HuH-7.5 (cell line): ENCODE measurements around the gene FCHSD2.
A peak's percentile ranks its signal among the peaks of the same experiment; 100 is the strongest.
"Not testable (repeated sequence)": the region's sequence is repeated elsewhere in the genome, so short reads cannot be mapped to it uniquely, and the experiment has no call there.

Experiments
- DNase-seq: peaks from one replicate; pipeline ENCODE4 v3.0.0; 2011; ENCODE audit warnings: low spot score

Gene FCHSD2

DNA sequence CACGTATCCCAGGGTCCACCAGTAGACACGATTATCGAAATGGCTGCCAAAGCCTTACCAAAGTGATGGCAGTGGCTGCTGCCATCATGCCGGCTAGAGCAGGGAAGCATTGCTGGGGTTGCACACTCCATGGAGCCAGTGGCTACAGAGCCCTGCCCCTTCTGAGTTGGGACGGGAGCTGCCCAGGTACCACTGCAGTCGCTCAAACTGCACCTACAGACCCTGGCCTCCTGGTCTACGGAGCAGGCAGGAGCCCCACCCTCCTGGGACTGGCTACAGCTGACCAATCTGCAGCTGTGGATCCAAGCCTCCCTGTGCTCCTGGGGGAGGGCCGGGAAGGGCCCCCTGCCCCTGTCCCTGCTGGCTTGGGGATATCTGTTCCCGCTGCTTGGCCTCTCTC, 216.5 kb downstream of the FCHSD2 start:
- no peak for DNase-seq

DNA sequence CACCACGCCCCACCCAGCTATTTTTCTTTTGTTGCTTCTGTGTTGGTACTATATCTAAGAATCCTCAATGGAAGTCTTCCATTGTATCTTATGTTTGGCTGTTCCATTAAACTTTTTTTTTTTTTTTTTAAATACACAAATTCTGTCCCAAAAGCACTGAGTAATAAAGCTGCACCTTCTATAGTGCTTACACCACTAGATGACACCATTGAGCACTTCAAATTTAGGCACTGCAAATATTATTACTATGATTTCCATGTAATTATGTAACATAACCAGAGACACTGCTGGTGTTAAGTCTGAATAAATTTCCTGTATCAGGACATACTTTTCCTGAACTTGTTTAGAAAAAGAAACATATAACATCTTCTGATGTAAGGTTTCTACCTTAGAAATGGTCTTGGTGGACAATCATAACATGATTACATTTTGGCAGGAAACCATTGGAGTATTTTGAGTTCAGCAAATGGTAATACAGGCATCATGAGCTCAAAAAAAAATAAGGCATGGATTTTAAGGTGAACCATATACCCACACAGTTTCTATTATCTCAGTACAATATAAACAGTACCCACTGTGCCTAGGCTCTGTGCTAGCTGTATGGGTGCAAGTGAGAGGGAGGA, 217.4 kb downstream of the FCHSD2 start:
- peak; percentile 14 for DNase-seq

DNA sequence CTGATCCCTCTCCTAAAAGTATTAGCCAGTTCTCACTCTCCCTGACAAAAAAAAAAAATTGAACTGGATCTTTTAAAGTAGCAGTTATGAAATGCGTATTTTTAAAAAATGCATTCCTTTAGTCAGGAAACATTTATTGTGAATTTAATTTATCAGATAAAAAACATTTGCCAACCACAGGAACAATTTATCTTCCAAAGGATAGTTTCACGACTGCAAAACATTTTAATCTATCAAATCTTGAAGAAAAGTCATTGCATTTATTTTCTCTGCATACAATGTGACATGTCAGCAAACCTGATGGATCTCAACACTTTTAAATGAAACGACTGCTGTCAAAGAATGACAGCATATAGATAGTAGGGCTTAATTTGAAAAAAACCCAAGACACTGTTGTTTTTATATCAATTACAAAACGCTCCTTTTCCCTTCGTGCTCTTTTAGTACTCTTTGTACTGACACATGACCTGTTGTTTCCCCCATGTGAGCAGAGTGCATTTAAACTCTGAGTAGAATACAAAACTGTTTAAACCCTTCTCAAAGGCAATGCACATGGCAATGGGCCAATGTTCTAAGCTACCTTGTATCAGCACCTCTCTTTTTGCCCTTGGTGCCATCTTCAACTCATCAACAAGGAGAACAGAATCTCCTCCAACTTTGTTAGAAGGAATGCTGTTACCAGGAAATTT, 220.9 kb downstream of the FCHSD2 start:
- no peak for DNase-seq

DNA sequence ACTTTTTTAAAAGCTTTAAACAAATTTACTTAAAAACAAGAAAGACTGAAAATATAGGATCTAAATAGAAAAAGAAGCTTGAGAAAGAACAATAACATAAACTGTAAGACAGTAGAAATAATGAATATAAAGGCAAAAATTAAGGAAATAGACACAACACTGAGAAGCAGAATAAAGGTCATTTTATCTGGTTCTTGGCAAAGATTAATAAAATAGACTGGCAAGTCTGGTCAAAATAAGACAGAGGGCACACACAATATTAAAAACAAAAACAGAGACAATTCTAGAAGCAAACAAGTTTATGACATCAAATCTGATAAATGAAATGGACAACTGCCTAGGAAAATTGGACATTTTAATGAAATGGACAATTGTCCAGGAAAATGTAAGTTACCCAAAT, 222.1 kb downstream of the FCHSD2 start:
- no peak for DNase-seq

DNA sequence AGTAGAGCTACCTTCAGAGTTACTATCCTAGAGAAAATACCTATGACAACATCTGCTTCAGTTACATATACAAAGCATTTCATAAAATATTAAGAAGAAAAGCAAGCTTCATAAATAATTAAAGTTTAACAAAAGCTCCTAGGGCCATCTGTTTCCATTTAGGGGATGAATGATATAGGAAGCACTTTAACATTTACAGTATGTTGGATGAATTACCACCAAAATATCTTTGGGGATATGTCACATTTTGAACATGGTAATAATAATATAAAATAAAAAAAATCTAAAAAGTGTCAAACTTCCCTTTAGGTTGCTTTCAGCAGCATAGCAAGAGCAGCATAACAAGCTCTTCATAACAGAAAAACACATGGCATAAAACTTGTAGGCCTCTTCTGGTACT, 223.3 kb downstream of the FCHSD2 start:
- no peak for DNase-seq

DNA sequence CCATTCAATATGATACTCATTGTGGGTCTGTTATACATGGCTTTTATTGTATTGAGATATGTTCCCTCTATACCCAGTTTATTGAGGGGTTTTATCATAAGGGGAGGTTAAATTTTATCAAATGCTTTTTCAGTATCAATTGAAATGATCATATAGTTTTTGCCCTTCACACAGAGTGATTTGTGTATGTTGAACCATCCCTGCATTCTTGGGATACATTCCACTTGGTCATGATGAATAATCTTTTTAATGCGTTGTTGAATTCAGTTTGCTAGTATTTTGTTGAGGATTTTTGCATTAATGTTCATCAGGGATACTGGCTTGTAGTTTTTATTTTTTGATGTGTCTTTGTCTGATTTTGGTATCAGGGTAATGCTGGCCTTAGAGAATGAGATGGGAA, 229.9 kb downstream of the FCHSD2 start:
- DNase-seq, result no peak

DNA sequence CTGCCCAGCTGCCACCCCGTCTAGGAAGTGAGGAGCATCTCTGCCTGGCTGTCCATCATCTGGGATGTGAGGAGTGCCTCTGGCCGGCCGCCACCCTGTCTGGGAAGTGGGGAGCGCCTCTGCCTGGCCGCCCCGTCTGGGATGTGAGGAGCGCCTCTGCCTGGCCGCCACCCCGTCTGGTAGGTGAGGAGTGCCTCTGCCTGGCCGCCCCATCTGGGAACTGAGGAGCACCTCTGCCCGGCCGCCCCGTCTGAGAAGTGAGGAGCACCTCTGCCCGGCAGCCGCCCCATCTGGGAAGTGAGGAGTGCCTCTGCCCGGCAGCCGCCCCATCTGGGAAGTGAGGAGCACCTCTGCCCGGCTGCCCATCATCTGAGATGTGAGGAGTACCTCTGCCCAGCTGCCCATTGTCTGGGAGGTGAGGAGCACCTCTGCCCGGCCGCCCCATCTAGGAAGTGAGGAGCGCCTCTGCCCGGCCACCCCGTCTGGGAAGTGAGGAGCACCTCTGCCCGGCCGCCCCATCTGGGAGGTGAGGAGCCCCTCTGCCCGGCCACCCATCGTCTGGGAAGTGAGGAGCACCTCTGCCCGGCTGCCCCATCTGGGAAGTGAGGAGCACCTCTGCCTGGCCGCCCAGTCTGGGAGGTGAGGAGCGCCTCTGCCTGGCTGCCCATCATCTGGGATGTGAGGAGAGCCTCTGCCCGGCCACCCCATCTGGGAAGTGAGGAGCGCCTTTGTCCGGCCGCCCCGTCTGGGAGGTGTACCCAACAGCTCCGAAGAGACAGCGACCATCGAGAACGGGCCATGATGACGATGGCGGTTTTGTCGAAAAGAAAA, 232.3 kb downstream of the FCHSD2 start:
- DNase-seq, result not testable (repeated sequence)

DNA sequence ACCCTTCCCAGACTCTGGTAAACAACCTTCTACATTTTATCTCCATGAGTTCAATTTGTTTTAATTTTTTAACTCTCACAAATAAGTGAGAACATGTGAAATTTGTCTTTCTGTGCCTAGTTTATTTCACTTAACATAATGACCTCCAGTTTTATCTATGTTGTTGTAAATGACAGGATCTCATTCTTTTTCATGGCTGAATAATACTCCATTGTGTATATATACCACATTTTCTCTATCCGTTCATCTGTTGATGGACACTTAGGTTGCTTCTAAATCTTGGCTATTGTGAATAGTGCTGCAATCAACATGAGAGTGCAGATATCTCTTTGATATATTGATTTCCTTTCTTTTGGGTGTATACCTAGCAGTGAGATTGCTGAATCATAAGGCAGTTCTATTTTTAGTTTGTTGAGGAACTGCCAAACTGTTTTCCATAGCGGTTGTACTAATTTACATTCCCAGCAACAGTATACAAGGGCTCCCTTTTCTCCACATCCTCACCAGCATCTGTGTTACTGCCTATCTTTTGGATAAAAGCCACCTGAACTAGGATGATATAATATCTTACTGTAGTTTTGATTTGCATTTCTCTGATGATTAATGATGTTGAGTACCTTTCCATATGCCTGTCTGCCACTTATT, 234.0 kb downstream of the FCHSD2 start:
- no peak for DNase-seq

DNA sequence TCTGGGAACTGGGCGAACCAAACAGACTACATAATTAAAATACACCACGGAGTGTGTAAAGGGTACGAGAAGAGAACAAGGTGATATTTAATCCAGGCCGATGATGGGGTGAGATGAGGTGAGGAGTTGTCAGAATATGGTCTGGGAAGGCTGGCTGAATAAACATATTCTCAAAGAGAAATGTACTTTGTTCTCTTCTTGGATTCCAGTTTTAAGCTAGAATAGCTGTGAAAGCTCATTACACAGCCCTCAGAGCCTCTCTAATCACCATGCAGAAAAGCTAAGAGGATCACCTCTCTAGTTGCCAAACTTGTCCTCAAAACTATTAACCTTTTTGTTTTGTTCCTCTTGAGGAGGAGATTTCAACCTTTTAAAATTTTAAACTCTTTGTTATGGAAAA, 238.1 kb downstream of the FCHSD2 start:
- DNase-seq, result no peak

DNA sequence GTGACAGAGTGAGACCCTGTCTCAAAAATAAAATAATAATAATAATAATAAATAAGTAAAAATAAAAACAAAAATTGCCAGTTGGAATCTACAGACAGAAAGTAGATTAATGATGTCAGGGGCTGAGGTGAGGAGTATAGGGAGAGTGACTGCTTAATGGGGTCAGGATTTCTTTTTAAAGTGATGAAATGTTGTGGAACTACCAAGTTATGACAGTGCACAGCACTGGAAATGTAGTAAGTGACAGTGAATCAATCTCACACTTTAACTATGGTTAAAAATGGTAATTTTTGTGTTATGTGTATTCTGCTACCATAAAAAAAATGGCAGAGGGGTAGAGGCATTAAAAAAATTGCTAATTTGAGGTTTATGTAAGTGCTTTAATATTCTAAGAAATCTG, 240.7 kb downstream of the FCHSD2 start:
- no peak for DNase-seq

DNA sequence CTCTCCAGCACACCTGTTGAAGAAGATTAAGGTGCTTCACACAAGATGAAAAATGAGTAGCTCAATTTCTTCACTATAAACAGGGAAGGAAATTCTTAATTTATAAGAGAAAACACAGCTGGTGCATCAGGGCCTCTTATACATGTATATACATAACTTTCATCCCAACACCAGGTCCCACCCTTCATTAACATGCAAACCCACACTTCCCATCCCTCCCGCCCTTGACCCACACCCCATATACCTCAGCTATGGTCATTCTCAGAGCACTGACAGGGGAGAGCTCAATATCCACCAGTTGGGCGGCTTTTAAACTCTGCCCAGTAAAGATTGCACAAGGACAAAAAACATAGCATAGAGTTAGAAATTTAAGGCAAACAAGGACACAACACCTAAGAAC, 242.1 kb downstream of the FCHSD2 start:
- no peak for DNase-seq

DNA sequence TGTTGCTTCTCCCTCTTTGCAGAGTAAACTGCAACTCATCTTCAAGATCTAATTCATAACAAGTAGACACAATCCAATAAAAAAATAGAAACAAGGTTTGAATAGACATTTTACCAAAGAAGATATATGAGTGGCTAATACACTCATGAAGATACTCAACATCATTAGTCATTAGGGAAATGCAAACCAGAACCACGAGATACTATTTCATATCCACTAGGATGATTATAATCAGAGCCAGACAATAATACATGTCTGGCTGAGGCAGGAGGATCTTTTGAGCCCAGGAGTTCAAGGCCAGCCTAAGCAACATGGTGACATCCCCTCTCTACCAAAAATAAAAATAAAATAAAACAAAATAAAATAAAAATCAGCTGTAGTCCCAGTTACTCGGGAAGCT, 242.9 kb downstream of the FCHSD2 start:
- DNase-seq, result no peak

DNA sequence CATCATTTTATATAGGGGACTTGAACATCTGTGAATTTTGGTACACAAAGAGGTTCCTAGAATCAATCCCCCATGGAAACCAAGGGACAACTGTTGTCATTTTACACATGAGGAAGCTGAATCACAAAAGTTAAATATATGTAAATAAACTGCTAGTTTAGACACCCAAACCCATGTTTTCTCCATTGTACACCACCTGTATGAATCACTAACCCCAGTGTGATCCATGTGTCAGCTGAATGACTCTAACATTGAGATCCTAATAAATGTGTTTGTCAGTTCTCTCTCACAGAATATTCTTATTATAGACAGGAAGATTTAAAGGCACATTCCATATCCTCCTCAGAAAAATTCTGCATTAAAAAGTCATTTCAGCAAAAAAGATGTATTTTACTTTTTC, 244.6 kb downstream of the FCHSD2 start:
- no peak for DNase-seq

DNA sequence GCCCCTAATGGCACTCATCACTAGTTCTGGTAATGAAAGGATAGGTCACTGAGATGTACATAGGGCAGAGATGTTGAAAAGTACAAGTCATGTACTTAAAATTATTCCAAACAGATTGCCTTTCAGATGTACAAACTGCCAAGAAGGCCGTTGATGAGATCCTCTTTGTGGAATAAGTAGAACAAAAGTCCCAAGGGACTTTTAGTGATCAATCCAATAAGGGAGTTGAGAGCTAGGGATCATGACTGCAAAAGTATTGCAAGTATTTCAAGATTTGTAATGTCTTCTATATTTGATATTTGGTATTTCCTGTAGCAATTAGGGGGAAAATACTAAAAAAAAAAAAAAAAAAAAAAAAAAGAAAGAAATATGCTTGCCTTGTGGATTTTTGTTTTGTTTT, 245.7 kb downstream of the FCHSD2 start:
- no peak for DNase-seq

DNA sequence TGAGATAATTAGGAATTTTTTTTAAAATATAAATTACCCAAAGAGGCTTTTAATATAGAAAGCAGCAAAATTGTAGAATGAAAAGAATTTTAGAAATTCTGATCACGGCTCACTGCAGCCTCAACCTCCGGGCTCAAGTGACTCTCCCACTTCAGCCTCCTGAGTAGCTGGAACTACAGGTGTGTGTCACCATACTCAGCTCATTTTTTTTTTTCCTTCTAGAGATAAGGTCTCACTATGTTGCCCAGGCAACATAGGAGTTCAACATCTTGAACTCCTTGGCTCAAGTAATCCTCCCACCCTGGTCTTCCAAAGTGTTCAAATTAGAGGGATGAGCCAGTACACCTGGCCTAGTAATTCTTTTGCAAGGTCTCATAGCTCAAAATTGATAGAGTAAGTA, 251.2 kb downstream of the FCHSD2 start:
- no peak for DNase-seq

DNA sequence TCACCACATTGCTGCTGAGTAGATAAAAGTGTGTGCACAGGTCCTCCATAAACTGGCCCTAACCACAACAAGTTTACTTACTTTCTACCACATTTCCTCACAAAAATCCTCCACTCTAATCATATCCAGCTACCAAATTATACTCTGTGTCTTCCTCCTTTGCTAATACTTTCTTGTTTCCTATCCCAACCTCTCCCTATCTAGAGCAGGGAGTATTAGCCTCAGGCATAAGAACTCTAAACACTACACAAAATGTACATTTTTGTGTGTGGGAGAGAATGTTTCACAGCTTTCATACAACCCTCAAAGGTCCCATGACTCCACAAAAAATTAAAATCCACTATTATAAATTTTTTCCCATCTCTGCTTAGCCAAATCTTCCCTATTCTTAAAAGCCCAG, 255.5 kb downstream of the FCHSD2 start:
- no peak for DNase-seq

DNA sequence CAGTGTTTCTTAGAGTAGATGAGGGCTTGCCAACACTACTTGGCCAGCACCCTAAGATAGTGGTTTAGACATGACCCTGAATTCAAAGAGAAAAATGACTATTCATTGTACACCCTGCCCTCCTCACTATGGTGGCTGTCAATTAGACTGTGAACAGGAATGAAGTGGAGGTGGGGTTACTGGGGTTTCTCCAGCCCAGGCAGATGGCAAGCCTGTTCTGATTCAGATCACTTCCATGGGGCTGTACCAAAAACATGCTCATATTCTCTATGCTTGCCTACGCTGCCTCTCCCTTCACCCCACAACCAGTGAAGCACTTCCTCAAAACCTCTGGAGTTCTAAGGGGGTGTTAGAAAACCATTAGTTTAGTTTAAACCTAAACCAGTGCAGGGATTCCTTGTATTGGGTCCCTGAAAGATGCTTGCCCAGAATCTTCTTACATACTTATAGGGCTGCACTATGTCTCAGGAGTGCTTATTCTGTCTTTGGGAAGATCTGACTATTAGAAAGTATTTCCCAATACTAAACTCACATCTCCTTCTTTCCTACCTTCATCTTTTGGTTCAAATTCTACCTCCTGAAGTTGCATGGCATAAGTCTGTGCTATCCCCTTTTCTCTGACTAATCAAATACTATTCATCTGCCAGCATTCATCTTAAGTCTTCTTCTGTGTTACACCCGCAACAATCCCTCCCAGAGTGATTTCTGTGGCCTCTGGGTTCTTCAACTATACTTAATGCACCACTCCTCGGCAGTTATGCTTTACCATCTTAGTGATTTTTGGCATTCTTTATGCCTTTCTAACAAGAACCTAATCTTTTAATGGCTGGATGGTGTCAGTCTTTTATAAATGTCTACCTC, 256.1 kb downstream of the FCHSD2 start:
- DNase-seq, result no peak

DNA sequence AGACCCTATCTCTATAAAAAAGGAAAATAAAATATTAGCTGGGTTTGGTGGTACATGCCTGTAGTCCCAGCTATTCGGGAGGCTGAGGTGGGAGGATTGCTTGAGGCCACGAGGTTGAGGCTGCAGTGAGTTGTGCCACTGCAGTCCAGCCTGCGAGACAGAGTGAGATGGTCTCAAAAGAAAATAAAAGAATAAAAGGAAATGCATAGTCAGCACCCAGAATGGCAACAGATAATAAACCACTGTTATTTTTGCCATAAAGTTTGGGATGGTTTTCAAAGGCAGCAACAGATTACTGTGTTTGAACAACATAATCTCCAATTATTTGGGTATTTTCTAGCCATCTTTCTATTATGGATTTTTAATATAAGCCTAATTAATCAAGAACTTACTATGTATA, 266.0 kb downstream of the FCHSD2 start:
- no peak for DNase-seq

DNA sequence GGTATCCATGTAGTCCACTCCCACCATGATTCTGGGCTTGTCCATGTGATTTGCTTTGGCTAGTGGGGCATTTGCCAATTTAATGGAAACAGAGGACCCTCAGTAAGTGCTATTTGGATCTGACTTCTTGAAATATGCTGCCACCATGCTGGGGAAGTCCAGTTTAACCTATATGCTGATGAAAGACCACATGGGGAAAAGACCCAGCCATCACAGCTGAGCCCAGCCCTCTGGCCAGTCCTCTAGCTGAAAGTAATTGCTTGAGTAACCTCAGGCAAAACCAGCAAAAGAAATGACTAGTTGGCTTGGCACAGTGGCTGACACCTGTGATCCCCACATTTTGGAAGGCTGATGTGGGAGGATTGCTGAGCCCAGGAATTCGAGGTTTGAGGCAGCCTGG, 266.4 kb downstream of the FCHSD2 start:
- DNase-seq, result no peak

DNA sequence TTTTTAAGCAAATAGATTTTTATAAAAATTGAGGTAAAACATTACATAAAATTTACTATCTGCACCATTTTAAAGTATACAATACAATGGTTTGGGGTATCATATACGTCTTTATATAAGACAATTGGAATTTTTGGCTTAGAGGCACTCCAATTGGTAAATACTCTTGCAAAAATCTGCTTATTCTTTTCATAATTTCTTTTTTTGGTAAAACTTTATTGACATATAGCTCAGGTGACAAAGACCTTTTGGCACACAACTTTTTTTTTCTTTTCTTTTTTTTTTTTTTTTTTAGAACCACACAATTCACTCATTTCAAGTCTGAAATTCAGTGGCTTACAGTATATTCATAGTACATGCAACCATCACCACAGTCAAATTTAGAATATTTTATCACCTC, 270.1 kb downstream of the FCHSD2 start:
- DNase-seq, result no peak

DNA sequence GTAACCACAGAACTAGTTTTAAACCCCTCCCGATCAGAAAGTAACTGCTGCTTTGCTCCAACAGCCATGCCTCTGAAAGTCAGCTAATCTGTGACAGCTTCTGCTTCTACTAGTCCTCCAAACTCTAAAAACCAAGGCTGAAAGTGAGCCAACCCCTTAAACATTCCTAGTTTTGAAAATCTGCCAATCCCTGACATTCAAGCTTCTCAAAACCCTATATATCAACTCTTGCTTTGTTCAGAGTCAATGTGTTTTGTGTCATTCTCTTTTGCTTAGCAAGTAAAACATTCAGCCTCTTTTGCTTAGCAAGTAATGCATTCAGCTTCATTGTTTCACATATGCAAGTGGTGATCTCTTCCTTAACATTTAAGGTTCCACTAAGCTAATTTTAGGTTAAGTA, 271.0 kb downstream of the FCHSD2 start:
- no peak for DNase-seq

DNA sequence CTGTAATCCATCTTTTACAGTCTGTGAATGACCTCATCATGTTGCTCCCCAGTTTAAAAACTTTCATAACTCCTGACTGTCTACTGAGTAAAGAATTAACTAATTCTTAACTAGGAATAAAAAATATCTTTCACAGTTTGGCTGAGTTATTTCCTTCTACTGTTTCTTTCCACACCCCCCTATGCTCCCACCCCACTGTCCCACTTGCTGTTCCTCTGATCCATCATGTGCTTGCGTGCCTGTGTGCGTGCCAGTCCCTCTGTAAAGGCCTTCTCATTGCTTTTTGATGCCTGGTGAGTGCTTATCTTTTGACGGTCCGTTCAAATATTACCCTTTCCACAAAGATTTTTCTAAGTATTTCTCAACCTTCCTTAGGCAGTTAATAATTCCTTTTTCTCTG, 272.3 kb downstream of the FCHSD2 start:
- DNase-seq, result no peak
